GM21786 (cell line): ENCODE measurements around the gene PSMB1.
"Not testable (repeated sequence)": the region's sequence is repeated elsewhere in the genome, so short reads cannot be mapped to it uniquely, and the experiment has no call there.

ENCODE experiments used
- ATAC-seq: cut with Tn5 transposase; IDR thresholded peaks from one replicate; pipeline ENCODE4 v1.9.1; 2021; ENCODE audit not compliant: unreplicated experiment

PSMB1 gene

DNA sequence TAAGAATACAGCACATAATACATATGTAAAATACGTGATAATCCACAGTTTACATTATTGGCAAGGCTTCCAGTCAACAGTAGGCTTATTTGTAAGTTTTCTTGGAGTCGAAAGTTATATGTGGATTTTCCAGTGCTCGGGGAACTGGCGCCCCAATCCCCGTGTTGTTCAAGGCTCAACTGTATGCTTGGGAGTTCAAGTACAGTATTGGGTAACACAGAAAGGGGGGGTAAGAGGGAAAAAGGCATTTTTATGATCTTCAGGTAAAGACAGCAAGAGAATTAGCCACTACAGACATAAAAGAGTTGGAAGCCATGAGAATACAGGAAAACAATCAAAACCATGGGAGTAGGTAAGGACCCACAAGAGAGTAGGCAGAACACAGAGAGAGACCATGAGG, 16.4 kb downstream of the PSMB1 start:
- no peak for ATAC-seq

GRCh38 chr6:170535004-170535403, 18.1 kb downstream of the PSMB1 start:
- no peak for ATAC-seq

DNA sequence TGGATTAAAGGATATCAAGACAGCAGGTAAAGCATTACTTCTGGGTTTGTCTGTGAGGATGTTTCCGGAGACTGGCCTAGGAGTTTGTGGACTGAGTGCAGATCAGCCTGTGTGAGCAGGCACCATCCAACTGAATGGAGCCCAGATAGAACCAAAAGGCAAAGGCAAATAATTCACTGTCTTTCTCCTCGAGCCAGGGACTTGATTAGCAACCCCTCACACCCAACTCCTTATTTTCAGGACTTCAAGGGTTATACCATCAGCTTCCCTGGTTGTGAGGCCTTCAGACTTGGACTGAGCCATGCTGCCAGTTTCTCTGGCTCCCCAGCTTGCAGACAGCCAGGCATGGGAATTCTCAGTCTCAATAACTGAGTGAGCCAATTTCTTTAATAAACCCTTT, 19.3 kb downstream of the PSMB1 start:
- no peak for ATAC-seq

DNA sequence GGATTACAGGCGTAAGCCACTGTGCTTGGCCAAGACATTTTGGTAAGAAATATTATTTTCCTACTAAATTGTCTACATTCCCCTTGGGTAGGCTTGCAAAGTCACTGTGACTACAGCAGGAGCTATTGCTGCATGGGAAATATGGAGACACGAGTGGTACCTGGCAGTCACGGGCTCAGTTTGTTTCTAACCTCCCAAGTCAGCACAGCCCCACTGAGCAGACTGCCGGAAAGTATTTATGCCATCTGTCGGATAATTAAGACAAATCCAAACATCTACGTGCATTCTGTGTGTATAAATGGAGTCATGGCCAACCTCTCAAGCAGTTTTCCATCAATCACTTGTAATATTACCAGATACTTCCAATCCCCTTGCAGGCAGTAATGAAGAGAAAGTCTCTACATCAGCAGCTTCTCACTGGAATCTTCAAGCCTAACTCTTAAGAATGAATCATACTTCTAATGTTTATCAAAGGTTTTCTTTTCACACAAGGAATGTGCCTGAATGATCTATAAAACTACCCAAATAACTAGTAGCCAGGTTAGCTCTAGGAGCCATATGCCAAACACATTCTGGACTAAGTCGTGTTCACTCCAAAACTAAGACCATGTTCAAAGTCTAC, 20.1 kb downstream of the PSMB1 start:
- no peak for ATAC-seq

DNA sequence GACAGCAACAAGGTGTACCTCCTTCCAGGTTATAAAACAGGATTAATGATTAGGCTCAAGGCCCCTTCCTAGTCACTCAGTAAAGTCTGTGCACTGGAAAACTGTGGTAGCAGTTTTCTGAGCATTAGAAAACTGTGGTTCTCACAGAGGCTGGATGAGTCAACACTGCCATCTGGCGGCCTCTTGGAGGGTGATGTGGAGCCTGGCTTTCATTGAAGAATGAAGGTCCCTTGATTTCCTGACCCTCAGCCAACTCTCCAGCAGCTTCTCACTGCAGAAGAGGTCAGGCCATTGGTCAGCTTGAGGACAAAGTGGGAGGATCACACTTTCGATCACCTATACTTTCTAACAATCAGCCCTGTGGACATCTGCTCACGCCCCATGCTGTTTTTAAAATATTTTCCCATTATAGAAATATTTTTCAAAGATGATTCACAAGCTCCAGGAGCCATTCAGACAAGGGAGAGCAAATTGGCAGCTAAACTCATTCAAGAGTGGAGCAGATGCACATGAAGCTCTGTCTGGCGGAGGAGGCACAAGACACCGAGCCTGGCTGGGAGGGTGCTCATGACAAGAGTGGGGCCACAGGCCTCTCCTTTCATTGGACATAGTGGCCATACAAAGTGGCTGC, 23.2 kb downstream of the PSMB1 start:
- peak; percentile 83 for ATAC-seq

DNA sequence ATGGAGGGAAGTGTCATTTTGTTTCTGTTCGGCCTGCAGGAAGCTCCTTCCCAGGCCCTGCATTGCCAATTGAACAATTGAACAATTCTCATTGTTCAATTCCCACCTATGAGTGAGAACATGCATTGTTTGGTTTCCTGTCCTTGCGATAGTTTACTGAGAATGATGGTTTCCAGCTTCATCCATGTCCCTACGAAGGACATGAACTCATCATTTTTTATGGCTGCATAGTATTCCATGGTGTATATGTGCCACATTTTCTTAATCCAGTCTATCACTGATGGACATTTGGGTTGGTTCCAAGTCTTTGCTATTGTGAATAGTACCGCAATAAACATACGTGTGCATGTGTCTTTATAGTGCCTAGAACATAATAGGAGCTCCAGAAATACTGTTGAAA, 25.1 kb downstream of the PSMB1 start:
- ATAC-seq, result not testable (repeated sequence)

DNA sequence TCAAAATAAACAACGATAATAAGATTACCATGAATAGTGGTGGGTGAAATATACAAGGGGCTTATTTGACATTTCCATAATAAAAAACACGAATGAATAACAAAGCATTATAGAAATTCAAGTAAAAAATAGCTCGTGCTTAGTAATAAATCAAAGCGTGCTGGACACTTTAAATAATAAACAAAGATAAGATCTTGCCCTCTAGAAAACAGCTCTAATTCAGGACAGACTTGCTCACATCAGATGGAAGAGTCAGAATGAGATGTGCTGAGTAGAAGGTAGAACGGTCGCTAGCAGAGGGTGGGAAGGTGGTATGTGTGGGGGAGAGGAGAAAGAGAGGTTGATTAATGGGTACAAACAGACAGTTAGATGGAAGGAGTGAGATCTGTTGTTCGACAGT, 27.3 kb downstream of the PSMB1 start:
- ATAC-seq, result no peak

DNA sequence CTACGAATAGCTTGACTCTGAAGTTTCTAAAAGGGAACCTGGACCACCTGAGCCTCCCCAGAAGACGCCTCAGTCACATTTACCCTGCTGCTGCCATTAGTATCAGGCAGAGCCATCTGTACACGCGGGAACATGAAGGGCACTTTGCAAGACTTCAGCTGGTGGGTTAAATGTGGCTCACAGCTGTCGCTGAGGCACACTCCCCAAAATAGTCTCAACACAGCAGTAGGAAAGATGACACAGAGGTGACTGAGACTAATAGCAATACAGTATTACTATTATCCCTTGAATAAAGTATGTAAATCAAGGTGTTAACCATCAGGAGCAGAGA, 29.0 kb downstream of the PSMB1 start:
- no peak for ATAC-seq

DNA sequence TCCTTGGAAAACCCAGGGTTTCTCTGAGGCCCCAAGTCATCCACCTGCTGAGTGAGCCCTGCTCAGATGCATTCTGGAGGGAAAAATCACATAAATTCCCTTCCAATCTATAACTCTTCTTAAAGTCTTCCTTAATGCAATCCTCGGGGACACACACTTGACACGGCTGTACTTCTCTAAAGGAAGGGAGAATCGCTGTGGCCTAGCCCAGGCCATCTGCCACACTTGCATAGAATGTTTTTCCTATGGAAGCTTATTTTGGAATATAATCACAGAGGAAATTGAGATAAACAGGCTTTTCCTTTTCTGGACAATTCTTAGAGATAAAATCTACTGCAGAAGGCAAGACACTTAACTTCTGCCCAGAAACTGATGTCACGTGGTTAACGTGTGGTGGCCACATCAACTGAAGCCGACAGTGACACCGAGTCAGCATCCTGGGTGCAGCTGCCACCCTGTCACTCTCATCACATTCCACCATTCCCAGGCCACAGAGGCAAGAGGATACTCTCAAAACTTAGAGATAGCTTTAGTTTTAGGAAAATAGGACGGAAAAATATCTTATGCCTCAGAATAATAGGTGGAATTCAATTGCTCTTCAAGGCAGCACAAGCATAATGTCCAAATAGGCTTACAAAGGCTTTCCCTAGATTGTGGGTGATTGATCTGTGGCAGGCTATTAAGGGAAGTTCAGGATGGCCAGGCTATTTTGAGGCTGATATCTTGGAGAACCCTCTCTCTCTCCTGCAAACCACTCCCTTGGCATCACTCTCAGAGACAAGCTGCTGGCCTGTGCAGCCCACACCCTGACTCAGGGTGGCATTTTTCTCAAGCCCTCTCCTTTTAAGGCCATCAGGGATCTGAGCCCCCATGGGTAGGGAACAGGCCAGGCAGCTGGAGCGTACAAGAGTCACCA, 29.6 kb downstream of the PSMB1 start:
- no peak for ATAC-seq

GRCh38 chr6:170522565-170523183, 30.4 kb downstream of the PSMB1 start:
- no peak for ATAC-seq

DNA sequence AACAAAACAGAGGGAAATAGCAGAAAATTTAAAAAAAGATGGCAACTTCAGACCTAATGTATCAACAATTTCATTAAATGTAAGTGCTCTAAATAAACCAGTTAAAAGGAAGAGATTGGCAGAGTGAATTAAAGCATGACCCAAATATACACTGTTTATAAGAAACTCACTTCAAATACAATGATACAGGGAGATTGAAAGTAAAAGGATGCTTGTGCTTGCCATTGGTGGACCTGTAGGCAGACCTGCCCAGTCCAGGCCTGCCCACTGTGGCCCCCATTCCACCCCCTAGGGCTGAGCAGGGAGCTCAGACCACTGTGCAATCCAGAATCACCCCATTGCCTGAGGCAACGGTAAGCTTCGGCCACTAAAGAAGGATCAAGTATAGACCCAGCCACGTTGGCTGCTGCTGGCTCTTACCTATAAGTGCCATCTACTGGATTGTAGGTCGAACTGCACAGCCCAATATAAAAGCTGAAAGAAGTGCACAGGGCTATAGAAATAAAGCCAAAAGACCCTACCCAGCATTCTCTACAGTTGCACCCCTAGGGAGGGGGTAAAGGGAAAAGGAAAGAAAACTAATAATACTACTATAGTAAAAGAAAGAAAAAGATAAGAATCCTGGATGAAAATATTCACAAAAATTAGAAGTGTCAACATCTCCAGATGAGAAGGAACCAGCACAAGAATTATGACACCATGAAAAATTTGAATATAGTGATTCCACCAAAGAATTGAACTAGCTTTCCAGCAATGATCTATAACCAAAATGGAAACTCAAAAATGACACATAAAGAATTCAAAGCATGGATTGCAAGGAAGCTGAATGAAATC, 36.1 kb downstream of the PSMB1 start:
- peak; percentile 95 for ATAC-seq

GRCh38 chr6:170514908-170515307, 38.2 kb downstream of the PSMB1 start:
- no peak for ATAC-seq

- no peak for ATAC-seq
These were observed 40.9 kb downstream of the PSMB1 start for GRCh38 chr6:170512249-170512648.

DNA sequence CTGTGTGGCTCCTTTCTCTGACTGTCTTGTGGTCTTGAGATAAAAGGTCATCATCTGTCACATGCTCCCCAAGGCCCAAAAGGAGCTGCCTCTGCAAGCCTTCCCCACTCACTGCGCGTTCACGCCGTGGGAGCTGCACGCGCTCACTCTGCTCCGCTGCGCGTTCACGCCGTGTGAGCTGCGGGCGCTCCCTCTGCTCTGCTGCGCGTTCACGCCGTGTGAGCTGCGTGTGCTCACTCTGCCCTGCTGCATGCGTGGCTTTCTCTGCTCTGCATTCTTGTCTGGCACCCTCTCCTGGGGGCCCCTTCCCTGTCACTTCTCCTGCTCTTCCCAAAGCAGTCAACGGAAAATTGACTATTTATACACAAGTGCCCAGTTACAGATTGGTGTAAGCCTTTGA, 42.5 kb downstream of the PSMB1 start:
- ATAC-seq, result no peak

GRCh38 chr6:170509723-170510018, 43.4 kb downstream of the PSMB1 start:
- ATAC-seq, result no peak

DNA sequence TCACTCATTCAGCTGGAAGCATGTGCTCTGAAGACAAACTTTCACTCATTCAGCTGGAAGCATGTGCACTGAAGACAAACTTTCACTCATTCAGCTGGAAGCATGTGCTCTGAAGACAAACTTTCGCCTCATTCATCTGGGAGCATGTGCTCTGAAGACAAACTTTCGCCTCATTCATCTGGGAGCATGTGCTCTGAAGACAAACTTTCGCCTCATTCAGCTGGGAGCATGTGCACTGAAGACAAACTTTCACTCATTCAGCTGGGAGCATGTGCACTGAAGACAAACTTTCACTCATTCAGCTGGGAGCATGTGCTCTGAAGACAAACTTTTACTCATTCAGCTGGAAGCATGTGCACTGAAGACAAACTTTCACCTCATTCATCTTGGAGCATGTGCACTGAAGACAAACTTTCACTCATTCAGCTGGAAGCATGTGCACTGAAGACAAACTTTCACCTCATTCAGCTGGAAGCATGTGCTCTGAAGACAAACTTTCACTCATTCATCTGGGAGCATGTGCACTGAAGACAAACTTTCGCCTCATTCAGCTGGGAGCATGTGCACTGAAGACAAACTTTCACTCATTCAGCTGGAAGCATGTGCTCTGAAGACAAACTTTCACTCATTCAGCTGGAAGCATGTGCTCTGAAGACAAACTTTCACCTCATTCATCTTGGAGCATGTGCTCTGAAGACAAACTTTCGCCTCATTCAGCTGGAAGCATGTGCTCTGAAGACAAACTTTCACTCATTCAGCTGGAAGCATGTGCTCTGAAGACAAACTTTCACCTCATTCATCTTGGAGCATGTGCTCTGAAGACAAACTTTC, 44.0 kb downstream of the PSMB1 start:
- not testable (repeated sequence) for ATAC-seq

GRCh38 chr6:170508275-170508674, 44.8 kb downstream of the PSMB1 start:
- ATAC-seq, result not testable (repeated sequence)

DNA sequence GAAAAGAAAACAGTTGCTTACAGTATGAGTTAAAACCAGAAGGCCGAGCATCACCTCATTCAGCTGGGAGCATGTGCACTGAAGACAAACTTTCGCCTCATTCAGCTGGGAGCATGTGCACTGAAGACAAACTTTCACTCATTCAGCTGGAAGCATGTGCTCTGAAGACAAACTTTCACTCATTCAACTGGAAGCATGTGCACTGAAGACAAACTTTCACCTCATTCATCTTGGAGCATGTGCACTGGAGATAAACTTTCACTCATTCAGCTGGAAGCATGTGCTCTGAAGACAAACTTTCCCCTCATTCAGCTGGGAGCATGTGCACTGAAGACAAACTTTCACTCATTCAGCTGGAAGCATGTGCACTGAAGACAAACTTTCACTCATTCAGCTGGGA, 45.4 kb downstream of the PSMB1 start:
- ATAC-seq, result not testable (repeated sequence)

DNA sequence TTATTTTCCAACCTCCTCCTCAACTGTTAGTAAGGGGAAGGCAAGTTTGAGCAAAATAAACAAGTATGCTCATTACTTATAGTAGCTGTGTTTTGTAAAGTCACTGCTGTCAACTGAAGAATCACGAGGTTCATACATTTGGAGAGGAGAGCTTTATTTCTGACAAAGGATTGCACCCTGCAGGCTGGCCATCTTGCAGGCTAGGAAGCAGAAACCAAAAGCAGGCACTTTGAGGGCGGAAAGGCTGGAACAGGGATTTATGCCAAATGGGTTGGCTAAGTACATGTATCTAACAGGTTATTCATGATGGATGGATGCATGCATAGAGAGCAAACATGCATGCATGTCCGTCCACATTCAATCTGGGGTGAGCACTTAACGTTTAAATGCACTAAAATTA, 46.7 kb downstream of the PSMB1 start:
- no peak for ATAC-seq

DNA sequence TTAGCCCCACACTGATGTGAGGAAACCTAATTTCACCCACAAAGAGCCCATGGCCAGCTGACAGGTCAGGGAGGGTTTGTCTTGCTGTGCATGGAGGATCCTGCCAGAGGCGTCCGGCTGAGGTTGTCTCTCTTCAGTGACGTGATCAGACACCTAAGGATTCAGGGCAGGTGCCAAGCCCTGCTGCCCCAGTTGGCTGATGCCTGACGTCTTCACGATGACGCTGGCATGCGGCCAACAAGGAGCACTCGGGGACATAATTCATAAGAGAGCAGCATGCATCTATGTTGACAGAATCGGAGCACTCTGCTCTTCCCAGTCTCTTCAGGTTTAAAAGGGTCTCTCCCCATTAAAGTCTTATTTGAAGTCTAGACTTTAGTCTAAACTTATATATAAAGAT, 47.8 kb downstream of the PSMB1 start:
- ATAC-seq, result no peak
